GM18873 (cell line): ENCODE results near the gene MEF2B.
"Not testable (repeated sequence)": the region's sequence is repeated elsewhere in the genome, so short reads cannot be mapped to it uniquely, and the experiment has no call there.

Experiments
- ATAC-seq: cut with Tn5 transposase; IDR thresholded peaks from one replicate; pipeline ENCODE4 v1.9.1; 2021; ENCODE audit warnings: mild to moderate bottlenecking, moderate library complexity, moderate number of reproducible peaks; ENCODE audit not compliant: unreplicated experiment, low FRiP score

The MEF2B gene

GRCh38 chr19:19105365-19106055 is 64.6 kb downstream of the MEF2B start:
- ATAC-seq: no peak

GRCh38 chr19:19103167-19103566 is 66.9 kb downstream of the MEF2B start:
- ATAC-seq: no peak

- ATAC-seq: not testable (repeated sequence)
Measured at GRCh38 chr19:19102566-19102965, 67.5 kb downstream of the MEF2B start.

GRCh38 chr19:19101540-19101939 is 68.5 kb downstream of the MEF2B start:
- no peak for ATAC-seq

DNA sequence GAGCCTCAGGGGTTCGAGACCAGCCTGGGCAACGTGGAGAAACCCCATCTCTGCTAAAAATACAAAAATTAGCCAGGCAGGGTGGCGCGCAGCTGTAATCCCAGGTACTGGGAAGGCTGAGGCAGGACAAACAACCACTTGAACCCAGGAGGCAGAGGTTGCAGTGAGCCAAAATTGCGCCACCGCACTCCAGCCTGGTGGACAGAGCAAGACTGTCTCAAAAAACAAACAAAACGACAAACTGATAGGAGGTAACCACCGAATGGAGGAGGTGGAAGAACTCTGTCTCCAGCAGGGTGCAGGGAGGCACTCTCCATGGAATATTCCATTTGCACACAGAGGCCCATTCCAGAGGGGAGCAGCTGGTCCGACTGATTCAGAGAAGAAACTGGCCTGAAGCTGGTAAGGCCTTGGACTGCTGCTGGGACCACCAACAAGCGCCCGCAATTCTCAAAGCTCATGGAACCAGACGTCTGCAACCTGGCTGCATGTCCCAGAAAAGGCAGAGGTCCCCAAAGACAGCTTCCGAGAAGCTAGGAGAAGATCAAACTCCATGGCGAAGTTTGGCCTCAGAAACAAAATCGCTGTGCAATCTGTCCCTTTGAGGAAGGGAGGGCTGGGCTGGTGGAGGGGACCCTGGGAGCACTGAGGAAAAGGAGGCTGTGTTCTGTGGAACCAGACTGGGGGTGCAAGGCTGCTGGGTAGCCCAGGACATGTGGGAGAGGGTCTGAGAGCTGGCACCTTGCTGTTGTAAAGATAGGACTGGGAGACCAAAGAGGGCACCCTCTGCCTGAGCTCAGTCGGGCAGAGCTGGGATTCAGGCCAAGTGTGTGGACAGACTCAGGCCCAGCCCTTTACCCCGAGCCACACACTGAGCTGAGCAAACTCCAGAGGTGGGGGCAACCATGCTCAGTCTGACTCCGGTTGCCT is 71.1 kb downstream of the MEF2B start:
- no peak for ATAC-seq

- ATAC-seq: no peak
Measured at GRCh38 chr19:19098084-19098702, 71.9 kb downstream of the MEF2B start.

DNA sequence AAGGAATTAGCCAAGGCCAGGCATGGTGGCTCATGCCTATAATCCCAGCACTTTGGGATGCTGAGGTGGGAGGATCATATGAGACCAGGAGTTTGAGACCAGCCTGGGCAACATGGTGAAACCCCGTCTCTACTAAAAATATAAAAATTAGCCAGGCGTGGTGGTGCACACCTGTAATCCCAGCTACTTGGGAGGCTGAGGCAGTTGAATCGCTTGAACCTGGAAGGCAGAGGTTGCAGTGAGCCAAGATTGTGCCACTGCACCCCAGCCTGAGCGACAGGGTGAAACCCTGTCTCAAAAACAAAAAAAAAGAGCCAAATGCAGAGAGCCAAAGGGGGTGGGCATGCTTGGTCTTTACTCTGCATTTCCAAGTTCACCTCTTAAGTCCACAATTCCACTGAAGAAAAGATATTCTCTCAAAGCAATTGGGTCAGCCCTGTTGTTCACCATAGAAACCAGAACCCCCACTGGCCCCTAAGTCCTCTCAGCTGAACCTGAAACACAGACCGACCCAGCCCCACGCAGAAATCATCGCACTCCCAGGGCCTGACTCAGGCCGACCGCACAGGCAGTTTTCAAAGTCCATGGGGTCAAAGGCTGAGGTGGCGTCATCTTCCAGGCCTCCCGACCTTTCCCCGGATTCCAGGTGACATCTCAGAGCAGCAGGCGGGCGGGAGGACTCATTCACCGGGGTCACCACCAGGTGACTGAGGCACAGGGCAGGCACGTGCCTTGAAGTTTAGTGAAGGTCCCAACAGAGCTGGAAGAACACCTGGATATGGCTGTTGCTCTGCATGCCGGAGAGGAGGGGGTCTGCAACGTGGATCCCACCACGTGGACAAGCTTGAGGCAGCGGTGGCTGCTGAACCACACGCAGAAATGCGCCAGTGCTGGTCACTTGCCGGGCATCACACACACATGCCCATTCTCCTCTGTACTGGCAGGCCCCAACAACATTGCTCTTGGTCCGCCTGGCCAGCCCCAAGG is 73.1 kb downstream of the MEF2B start:
- ATAC-seq: no peak

- no peak for ATAC-seq
Measured at GRCh38 chr19:19095691-19096090, 74.4 kb downstream of the MEF2B start.
